Activated B cell treated with CpG ODN at 0.5 μM for 24 hours (primary cell): Measurements from ENCODE around the gene SCGB3A1. TPM values are rescaled to one million over a fixed set of nuclear protein-coding genes. Genes with fewer than 3 reads are reported as not detected.

Source experiments
- ATAC-seq: fragments of 200-7000 bp; cut with Tn5 transposase; one replicate; pipeline ENCODE4 v1.10.0; 2021; ENCODE audit warnings: low read depth, mild to moderate bottlenecking, moderate library complexity
- CTCF ChIA-PET: fragments of 350-600 bp; sonication (Branson Sonifier 250); formaldehyde crosslinking; loops from one replicate; lab custom pipeline; 2021; ENCODE audit warnings: antibody characterized with exemption; lab: Charles Lee
- POLR2A ChIA-PET: fragments of 350-600 bp; sonication (Branson Sonifier 250); formaldehyde crosslinking; loops from one replicate; lab custom pipeline; 2021; ENCODE audit warnings: antibody characterized with exemption; lab: Charles Lee
- DNase-seq: peaks from one replicate; pipeline ENCODE4 v3.0.0; 2022
- H3K27ac Mint-ChIP-seq: one replicate; pipeline ENCODE4 v1.8.0; 2020; ENCODE audit warnings: mixed read lengths
- H3K27me3 Mint-ChIP-seq: one replicate; pipeline ENCODE4 v1.8.0; 2021; ENCODE audit warnings: mixed read lengths
- H3K36me3 Mint-ChIP-seq: one replicate; pipeline ENCODE4 v1.8.0; 2021; ENCODE audit warnings: low read depth, mixed read lengths
- H3K4me1 Mint-ChIP-seq: one replicate; pipeline ENCODE4 v1.8.0; 2021; ENCODE audit warnings: mixed read lengths
- H3K4me3 Mint-ChIP-seq: one replicate; pipeline ENCODE4 v1.8.0; 2020; ENCODE audit warnings: mild to moderate bottlenecking, mixed read lengths
- H3K9me3 Mint-ChIP-seq: one replicate; pipeline ENCODE4 v1.8.0; 2020; ENCODE audit warnings: mixed read lengths
- intact Hi-C: fragments of 100-400 bp; cut with micrococcal nuclease; formaldehyde crosslinking; loops from one replicate; pipeline ENCODE4 v1.15.1; 2024
- total RNA-seq: library from RNA; stranded (reverse); gene quantifications from 2 replicates; pipeline ENCODE4 v1.2.3, GENCODE V29; 2022
- TF ChIP-seq, protein P1 (sequence below): fragments of 200-600 bp; IDR thresholded peaks from one replicate; pipeline ENCODE4 v1.8.0; 2022; ENCODE audit warnings: antibody characterized with exemption, mild to moderate bottlenecking

SCGB3A1 gene
- total RNA-seq, 1 donor from 2014 or later, result not detected

DNA sequence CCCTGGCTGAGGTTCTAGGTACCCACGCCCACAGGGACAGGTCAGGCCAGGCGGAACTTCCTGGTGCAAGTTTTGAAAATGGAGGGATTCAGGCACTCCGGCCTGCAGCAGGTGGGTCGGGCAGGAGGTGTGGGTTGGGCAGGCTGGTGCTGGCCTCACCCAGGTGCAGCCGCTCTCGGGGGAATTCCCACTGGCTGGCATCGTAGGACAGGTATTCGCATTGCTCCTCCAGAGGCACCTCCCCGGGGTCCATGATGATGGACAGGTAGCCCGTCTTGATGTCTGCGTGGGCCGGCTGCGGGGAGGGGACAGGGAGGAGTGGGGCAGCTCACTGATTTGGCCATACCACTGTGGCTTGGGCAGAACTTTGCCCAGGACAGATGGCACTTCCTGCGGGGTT, 28.7 kb upstream of the SCGB3A1 start:
- Mint-ChIP-seq H3K4me1 (no peaks in the 10 kb centered on the region), H3K27me3 (peaks cover 5% of the 10 kb centered on the region), H3K9me3 (no peaks in the 10 kb centered on the region), H3K4me3 (no peak overlapping the region), H3K27ac (no peak overlapping the region), H3K36me3 (no peaks in the 10 kb centered on the region)
- intact Hi-C loops, result no loop called here
- TF ChIP-seq, protein P1, sequence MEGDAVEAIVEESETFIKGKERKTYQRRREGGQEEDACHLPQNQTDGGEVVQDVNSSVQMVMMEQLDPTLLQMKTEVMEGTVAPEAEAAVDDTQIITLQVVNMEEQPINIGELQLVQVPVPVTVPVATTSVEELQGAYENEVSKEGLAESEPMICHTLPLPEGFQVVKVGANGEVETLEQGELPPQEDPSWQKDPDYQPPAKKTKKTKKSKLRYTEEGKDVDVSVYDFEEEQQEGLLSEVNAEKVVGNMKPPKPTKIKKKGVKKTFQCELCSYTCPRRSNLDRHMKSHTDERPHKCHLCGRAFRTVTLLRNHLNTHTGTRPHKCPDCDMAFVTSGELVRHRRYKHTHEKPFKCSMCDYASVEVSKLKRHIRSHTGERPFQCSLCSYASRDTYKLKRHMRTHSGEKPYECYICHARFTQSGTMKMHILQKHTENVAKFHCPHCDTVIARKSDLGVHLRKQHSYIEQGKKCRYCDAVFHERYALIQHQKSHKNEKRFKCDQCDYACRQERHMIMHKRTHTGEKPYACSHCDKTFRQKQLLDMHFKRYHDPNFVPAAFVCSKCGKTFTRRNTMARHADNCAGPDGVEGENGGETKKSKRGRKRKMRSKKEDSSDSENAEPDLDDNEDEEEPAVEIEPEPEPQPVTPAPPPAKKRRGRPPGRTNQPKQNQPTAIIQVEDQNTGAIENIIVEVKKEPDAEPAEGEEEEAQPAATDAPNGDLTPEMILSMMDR, result no peak
- no peak for DNase-seq
- CTCF ChIA-PET, result no interaction called here
- POLR2A ChIA-PET, result no interaction called here
- no peak for ATAC-seq

DNA sequence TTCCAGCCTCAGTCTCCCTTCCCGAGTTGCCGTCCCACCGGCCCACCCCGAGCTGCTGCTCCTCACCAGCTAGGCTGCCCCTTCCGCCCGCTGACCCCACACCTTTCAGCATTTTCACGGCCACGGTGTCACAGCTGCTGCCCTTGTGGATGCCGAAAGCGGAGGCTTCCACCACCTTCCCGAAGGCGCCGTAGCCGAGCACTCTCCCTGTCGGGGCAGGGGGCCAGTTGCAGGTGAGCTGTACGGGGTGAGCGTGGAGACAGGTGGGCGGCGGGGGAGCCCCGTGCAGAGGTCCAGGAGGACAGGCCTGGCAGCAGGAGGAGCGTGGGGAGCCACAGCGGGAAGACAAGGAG, 28.2 kb upstream of the SCGB3A1 start:
- Mint-ChIP-seq H3K4me3 (no peak overlapping the region), H3K9me3 (no peaks in the 10 kb centered on the region), H3K36me3 (no peaks in the 10 kb centered on the region), H3K27me3 (peaks cover 5% of the 10 kb centered on the region), H3K4me1 (no peaks in the 10 kb centered on the region), H3K27ac (no peak overlapping the region)
- intact Hi-C loops, result no loop called here
- CTCF ChIA-PET, result no interaction called here
- POLR2A ChIA-PET, result interaction anchor here (0.6 kb wide), 1 partner anchor 211 kb away, joined by 7 read pairs; no protein-coding TSS in a partner anchor
- DNase-seq (no peak), ATAC-seq (no peak)
- TF ChIP-seq, protein P1, result no peak

DNA sequence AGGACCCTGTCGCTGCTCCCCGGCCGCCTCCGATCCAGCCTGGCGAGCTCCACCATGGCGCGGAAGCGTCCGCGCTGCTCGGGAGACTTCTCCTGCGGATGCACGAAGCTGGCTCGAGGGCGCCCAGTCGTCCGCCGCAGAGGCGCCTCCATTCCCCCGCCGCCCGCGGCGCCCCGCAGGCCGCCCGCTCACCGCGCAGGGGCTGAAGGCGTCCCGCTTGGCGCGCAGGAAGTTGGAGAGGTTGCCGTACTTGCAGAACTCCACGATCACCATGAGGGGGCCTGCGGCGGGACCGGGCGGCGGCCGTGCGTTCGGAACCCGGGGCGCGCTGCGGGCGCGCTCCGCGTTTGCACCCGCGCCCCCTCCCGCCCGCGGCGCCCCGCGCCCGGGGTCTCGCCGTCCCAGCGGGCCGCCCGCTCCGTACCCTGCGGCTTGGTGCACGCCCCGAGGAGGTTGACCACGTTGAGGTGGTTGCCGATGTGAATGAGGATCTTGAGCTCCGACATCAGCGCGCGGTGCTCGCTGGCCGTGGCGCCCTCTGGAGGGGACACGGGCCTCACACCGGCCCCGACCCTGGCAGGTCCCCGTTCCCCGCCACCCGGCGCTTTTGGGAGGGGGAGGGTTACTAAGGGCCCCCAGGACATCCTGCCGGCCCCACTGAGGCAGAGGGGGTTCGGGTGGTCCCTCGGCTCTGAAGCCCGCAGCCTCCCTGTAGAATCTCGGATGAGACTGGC, 27.7 kb upstream of the SCGB3A1 start:
- TF ChIP-seq, protein P1, result no peak
- ChIA-PET POLR2A (interaction anchor here (0.6 kb wide), 1 partner anchor 212 kb away, joined by 7 read pairs; no protein-coding TSS in a partner anchor), CTCF (no interaction called here)
- no peak for DNase-seq
- no peaks in the 10 kb centered on the region for H3K36me3 Mint-ChIP-seq
- H3K4me1 Mint-ChIP-seq, result no peaks in the 10 kb centered on the region
- peaks cover 5% of the 10 kb centered on the region for H3K27me3 Mint-ChIP-seq
- ATAC-seq, result no peak
- H3K27ac Mint-ChIP-seq, result no peak overlapping the region
- no peak overlapping the region for H3K4me3 Mint-ChIP-seq
- intact Hi-C loops, result no loop called here
- H3K9me3 Mint-ChIP-seq, result no peaks in the 10 kb centered on the region

DNA sequence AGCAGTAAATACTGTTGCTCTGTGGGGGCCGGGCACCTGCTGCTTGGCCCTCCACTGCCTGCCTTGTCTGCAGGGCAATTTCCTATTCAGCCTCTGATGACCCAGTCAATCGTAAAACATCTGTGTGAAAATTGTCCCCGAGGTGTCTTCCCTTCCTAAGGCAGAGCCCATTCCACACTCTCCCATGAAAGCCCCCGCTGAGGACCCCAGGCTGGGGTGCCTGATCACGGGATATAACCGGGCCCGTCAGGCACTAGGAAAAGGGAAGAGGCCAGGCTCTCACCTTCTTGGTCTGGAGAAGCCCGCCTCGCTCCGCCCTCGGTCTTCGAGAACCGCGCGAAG, 27.2 kb upstream of the SCGB3A1 start:
- Mint-ChIP-seq H3K4me3 (no peak overlapping the region), H3K36me3 (no peaks in the 10 kb centered on the region), H3K27me3 (peaks cover 5% of the 10 kb centered on the region), H3K4me1 (no peaks in the 10 kb centered on the region), H3K27ac (no peak overlapping the region), H3K9me3 (no peaks in the 10 kb centered on the region)
- TF ChIP-seq, protein P1, result no peak
- intact Hi-C loops, result no loop called here
- POLR2A ChIA-PET, result no interaction called here
- no peak for ATAC-seq
- CTCF ChIA-PET, result no interaction called here
- no peak for DNase-seq

DNA sequence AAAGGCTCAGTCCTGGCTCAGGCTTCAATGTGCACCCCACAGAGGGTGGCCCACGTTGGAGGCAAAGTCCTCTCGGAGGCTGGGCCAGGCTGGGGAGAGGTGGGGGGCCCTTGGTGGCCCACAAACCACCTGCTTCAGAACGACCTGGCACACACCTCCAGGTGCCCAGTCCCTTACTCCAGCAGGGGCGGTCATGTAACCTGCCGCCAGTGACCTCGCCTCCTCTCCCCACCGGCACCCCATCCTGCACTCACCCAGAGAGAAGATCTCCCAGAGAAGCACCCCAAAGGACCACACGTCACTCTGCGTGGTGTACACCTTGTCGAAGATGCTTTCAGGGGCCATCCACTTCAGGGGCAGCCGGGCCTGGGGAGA, 22.5 kb upstream of the SCGB3A1 start:
- intact Hi-C loops, result no loop called here
- no peaks in the 10 kb centered on the region for H3K9me3 Mint-ChIP-seq
- no peaks in the 10 kb centered on the region for H3K4me1 Mint-ChIP-seq
- ChIA-PET POLR2A (interaction anchor here (0.7 kb wide), 1 partner anchor 817 kb away, joined by 5 read pairs; no protein-coding TSS in a partner anchor), CTCF (no interaction called here)
- TF ChIP-seq, protein P1, result no peak
- H3K4me3 Mint-ChIP-seq, result no peak overlapping the region
- no peak overlapping the region for H3K27ac Mint-ChIP-seq
- DNase-seq (no peak), ATAC-seq (no peak)
- H3K27me3 Mint-ChIP-seq, result peaks cover 2% of the 10 kb centered on the region
- H3K36me3 Mint-ChIP-seq, result no peaks in the 10 kb centered on the region
